ENCODE data around the gene SLC2A3. TPM values are rescaled to one million over a fixed set of nuclear protein-coding genes. Genes with fewer than 3 reads are reported as not detected.

Gene SLC2A3
- total and polyA plus RNA-seq, 2 of the 13 experiments (the other 11 are each of a cell fraction or from before 2014, with no cell fraction given) = 39.3 to 580 TPM

- 0 out of 2 replicates have a peak, but pooled peaks have one; percentile 34 for TF ChIP-seq PHF8 (CRISPR knock-in tag; IDR thresholded peaks at IDR 0.05)
- no peak for TF ChIP-seq CCDC6 (CRISPR knock-in tag; IDR thresholded peaks at IDR 0.05)
- TF ChIP-seq KDM5A (IDR thresholded peaks at IDR 0.05; ENCODE audit: borderline replicate concordance, low read length) = peak; percentile 54; the same call in 1 of the 2 replicates
- peak; percentile 49; the same call in 1 of the 2 replicates for TF ChIP-seq ETV5 (CRISPR knock-in tag; IDR thresholded peaks at IDR 0.05; ENCODE audit: borderline replicate concordance)
- TF ChIP-seq SAP130 (CRISPR knock-in tag; IDR thresholded peaks at IDR 0.05; ENCODE audit: low read depth) = peak; percentile 61
- TF ChIP-seq UBTF (CRISPR knock-in tag; IDR thresholded peaks at IDR 0.05) = no peak
- TF ChIP-seq KAT8 (CRISPR knock-in tag; IDR thresholded peaks at IDR 0.05) = 0 out of 2 replicates have a peak, but pooled peaks have one; percentile 27
- no peak for TF ChIP-seq HOXA9 (CRISPR knock-in tag; IDR thresholded peaks at IDR 0.05; ENCODE audit: borderline replicate concordance)
- TF ChIP-seq SMC3 (IDR thresholded peaks at IDR 0.05; ENCODE audit: low read length) = peak; percentile 64
- TF ChIP-seq RAD21 (CRISPR knock-in tag; IDR thresholded peaks at IDR 0.05) = peak; percentile 78
- no peak for TF ChIP-seq ZBTB49 (CRISPR knock-in tag; IDR thresholded peaks at IDR 0.05; ENCODE audit: borderline replicate concordance)
- TF ChIP-seq ZKSCAN8 (CRISPR knock-in tag; IDR thresholded peaks at IDR 0.05; ENCODE audit: borderline replicate concordance) = no peak
- TF ChIP-seq RORA (CRISPR knock-in tag; IDR thresholded peaks at IDR 0.05) = no peak
- peak; percentile 28; the same call in 1 of the 2 replicates for TF ChIP-seq NR2F6 (IDR thresholded peaks at IDR 0.05)
- 0 out of 2 replicates have a peak, but pooled peaks have one; percentile 7 for TF ChIP-seq NR2F6 (CRISPR knock-in tag; IDR thresholded peaks at IDR 0.05)
- no peak for TF ChIP-seq SETDB1 (CRISPR knock-in tag; IDR thresholded peaks at IDR 0.05; ENCODE audit: borderline replicate concordance)
- peak; percentile 55; the same call in 1 of the 2 replicates for TF ChIP-seq RBFOX2 (IDR thresholded peaks at IDR 0.05; ENCODE audit: low read depth, low read length)
- 0 out of 2 replicates have a peak, but pooled peaks have one; percentile 23 for TF ChIP-seq HNF4A (CRISPR knock-in tag; IDR thresholded peaks at IDR 0.05)
- 0 out of 2 replicates have a peak, but pooled peaks have one; percentile 22 for TF ChIP-seq YEATS4 (CRISPR knock-in tag; IDR thresholded peaks at IDR 0.05; ENCODE audit: borderline replicate concordance)
- TF ChIP-seq TBX2 (CRISPR knock-in tag; IDR thresholded peaks at IDR 0.05; ENCODE audit: borderline replicate concordance) = no peak; the same call in 1 of the 2 replicates
- TF ChIP-seq KDM2A (CRISPR knock-in tag; IDR thresholded peaks at IDR 0.05; ENCODE audit: borderline replicate concordance, low read depth) = no peak
- peak; percentile 36; the same call in 1 of the 2 replicates for TF ChIP-seq ZNF710 (CRISPR knock-in tag; IDR thresholded peaks at IDR 0.05; ENCODE audit: borderline replicate concordance)
- peak; percentile 55; the same call in 1 of the 2 replicates for TF ChIP-seq ZBTB7B (CRISPR knock-in tag; IDR thresholded peaks at IDR 0.05)
- TF ChIP-seq NR3C1 (CRISPR knock-in tag; IDR thresholded peaks at IDR 0.05) = no peak
- no peak for TF ChIP-seq CREBL2 (CRISPR knock-in tag; IDR thresholded peaks at IDR 0.05; ENCODE audit: borderline replicate concordance)
These were observed 2.7 kb downstream of the SLC2A3 start (continued) for GRCh38 chr12:7933255-7933726.
